Brain pericyte (primary cell): ENCODE data around the gene SNAP25.
A peak's percentile ranks its signal among the peaks of the same experiment; 100 is the strongest.

Experiments used
- DNase-seq: peaks from one replicate; pipeline ENCODE4 v3.0.0-alpha.2; 2012; ENCODE audit warnings: low read depth, low spot score

SNAP25 gene

DNA sequence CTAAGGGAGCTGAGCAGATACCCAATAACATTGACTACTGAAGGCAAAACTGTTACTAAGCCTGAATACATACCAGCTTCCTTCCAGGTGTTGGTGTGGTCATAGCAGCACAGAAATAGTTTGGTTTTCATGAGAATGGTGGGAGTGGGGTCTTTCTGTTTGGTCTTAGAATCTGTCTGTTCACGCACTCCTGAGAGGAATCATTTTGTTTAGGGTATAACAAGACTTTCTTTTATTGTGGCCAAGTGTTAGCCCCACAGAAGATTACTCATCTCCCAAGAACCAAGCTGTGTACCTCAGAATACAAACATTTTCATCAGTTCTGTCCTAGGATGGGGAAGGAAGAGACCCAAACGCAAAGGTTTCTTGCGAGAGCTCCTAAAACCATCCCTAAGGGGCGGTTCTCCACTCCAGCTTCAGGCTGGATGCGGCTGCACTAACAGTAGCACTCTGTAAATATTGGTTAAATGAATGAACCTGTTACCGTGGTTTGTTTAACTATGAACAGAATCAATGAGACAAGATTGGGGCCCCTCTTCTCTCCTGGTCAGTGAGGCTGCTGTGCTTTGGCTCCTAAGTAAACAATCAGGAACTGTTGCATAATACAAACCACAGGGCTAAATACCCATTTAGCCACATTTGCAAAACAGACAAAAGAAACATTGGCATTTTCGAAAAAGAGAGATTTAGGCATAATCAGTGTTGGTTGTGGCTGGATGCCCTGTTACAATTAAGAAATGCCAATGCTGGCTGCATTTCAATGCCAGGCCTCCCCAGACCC lies 44.9 kb downstream of the SNAP25 start:
- no peak for DNase-seq

GRCh38 chr20:10264166-10264558 lies 45.5 kb downstream of the SNAP25 start:
- DNase-seq, result no peak

- no peak for DNase-seq
Observed at GRCh38 chr20:10268636-10269035, 50.0 kb downstream of the SNAP25 start.

GRCh38 chr20:10270630-10271029 lies 52.0 kb downstream of the SNAP25 start:
- no peak for DNase-seq

DNA sequence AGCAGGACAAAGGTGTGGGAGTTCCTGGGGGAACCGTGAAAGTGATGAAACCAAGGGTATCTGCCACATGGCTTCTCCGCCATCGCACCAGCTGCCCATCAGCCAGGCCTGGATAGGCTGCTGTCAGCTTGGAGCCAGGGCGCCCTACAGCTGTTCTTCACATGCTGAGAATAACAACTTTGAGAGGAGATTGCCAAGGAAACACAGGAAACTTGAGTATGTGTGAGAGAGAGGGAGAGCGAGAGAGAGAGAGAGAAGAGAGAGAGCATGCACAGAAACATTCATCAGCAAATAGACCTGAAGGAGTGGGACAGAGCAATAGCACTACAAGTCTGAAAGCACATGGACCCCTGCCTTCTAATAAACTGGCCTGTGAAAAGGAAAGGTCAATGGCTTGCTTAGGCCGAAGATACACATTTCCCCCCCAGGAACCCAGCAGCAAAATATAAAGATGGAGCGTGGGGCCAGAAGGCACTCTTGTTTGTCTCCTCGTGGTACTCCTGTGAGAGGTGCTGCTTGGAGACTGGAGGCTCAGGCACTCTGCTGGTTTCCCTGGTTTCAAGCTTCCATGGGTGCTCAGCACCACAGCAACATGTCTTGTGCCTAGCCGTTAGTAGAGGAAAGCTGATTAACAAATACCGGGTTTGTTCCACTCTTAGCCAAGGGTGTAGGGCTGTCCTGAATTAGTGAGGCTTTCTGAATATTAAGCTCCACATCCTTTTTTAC lies 53.0 kb downstream of the SNAP25 start:
- peak; percentile 46 for DNase-seq

GRCh38 chr20:10276878-10277580 lies 58.4 kb downstream of the SNAP25 start:
- no peak for DNase-seq

- DNase-seq, result no peak
Observed at GRCh38 chr20:10277616-10278015, 59.0 kb downstream of the SNAP25 start.

DNA sequence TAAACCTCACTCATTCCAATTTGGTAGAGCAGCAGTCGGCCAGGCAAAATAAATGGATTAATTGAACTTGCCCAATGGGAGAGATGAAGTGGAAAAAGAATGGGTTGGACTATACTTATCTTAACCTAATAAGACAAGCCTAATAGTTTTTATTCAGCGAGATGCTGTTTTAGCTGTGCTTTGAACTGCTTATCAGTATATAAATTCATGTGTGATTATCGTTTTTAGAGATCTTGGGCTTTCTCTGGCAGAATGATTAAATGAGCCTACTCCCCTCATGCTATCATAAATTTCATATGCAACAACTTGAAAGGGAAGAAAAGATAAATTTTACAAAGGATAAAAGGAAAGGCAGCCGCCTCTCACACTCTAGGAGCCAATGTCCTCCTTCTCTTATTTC lies 59.8 kb downstream of the SNAP25 start:
- no peak for DNase-seq

- DNase-seq, result no peak
Observed at GRCh38 chr20:10280018-10280908, 61.6 kb downstream of the SNAP25 start.

DNA sequence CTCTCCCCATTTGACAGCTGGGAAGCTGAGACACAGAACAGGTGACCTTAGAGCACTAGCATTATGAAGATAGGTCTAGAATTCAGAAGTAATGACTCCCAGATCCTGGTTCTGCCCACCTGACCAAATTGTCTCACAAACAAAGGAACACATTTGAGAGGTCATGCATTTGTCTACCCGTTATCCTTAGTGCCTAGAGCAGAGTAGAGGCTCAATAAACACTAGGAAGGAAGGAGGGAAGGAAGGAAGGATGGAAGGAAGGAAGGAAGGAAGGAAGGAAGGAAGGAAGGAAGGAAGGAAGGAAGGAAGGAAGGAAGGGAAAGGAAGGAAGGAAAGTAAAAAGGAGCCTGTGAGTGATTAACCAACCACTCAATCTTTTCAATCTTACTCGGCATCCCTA lies 63.3 kb downstream of the SNAP25 start:
- no peak for DNase-seq

DNA sequence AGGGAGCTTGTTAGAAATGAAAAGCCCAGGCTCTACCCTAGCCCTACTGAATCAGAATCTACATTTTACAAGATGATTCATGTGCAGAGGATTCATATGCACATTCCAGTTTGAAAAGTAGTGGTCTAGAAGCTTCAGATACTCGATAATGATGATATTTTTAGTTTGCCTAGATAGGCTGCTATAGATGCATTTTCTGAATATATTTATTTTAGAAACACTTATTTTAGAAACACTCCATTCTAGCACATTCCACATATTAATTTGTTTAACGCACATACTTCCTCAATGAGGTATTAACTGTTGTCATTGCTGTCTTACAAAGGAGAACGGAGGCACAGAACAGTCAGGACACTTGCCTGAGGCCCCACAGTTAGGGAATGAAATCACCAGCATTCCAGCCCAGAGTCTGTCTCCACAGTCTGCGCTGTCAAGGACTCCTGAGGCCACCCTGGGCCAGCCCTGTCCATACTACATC lies 64.4 kb downstream of the SNAP25 start:
- no peak for DNase-seq

DNA sequence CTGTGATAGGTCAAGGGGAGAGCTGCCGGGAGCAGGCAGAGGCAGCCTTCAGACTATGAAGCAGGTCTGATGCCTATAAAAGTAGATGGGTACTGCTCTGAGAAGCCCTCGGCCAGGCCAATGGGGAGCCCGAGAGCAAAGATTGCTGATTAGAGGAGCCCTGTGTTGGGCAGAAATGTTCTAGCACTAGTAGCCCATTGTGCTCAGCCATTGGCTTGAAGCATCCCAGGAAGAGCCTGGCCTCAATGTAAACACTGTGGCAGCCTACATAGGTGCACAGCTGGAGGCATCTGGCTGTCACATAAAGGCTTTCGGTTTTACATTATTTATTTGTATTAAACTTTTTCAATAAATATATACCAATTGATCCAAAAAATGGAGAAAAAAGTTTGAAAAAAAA lies 67.7 kb downstream of the SNAP25 start:
- no peak for DNase-seq

DNA sequence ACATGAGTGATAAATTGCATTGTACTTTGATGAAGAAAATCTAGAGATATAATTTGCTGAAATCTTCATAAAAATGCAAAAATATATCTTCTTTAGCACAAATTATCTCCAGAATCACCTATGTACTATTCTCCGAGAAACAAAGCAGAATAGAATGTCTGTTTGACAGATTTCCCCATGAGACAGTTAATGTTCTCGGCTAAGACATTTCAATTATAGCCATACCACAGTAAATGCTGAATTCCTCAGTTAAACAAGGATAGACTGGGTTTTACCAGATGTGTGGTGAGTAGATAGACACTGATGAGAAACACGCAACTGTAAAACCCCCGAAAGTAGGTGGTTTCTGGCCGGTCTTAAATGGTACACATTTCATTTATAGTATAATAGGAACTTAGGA lies 69.8 kb downstream of the SNAP25 start:
- no peak for DNase-seq

DNA sequence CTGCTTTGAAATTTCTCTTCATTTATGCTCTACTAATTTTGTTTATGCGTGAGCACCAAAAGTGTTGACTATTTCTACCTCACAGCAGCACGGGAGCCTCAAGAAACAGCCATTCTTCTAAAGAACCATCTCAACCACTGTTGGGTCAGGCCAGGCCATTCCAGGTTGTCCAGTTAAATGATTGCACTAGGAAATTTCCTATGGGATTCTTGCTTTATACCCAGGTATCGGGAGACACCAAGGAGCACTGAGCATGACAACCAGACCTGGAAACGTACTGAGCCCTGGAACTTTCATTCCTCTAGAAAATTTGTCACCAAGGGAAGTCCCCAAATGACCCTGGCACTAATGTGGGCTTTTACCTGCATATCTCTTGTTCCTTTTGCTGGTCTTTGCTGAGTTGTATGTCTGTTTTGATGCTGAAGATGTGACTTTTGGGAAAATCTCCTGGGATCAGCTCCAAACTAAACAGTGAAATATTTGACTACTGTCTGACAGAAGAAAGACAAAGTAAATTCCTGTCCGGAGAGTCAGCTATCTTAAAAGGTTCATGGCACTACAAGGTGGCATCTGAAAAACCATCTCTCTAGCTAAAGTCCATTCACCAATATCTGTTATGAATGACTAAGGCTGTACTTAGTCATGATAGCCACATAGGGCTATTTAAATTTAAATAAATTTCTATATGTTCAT lies 70.5 kb downstream of the SNAP25 start:
- DNase-seq, result no peak

DNA sequence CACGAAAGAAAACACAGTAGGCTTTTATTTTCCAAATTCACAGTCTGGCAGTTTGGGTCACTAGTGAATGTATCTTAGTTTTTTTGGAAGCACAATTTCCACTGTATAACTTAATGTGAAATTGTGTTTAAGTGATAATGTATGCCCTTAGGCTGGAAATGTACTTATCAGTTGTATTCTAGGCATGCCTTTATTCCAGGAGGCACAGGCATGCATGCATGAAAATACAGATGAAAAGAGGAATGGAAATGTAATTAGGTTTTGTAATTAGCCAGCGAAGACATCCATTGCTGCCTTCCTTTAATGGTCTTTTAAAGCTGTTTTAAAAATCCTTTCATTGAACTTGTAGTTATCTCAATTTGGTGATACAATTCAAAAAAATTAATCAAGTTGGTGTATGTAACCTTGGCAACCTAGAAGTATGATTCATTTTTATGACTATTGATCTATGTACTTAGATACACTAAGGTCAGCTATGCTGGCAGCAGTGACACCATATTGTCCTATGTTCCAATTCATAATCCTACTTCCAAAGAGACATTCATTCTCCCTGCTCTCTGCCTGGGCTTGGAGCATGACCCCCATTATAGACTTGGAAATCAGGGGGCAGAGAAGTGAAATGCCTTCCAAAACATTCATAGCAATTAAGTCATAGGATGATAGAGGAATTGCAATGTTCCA lies 73.1 kb downstream of the SNAP25 start:
- DNase-seq, result no peak

DNA sequence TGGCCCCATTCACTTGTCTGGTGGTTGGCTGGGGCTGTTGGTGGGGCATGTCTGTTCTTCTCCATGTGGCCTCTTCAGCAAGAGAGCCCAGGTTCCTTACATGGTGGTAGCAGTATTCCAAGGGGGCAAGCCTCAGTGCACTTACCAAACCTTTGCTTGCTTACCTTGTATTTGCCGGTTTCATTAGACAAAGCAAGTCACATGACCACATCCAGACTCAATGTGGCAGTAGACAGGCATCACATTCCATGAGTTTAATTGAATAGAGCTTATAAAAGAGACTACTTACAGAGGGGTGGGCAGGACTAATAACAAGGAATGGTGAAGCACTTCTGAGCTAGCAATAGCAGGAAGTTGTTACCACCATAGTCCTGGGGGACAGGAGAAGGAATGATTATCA lies 78.6 kb downstream of the SNAP25 start:
- DNase-seq, result no peak

- no peak for DNase-seq
Observed at GRCh38 chr20:10297684-10298240, 79.1 kb downstream of the SNAP25 start.

DNA sequence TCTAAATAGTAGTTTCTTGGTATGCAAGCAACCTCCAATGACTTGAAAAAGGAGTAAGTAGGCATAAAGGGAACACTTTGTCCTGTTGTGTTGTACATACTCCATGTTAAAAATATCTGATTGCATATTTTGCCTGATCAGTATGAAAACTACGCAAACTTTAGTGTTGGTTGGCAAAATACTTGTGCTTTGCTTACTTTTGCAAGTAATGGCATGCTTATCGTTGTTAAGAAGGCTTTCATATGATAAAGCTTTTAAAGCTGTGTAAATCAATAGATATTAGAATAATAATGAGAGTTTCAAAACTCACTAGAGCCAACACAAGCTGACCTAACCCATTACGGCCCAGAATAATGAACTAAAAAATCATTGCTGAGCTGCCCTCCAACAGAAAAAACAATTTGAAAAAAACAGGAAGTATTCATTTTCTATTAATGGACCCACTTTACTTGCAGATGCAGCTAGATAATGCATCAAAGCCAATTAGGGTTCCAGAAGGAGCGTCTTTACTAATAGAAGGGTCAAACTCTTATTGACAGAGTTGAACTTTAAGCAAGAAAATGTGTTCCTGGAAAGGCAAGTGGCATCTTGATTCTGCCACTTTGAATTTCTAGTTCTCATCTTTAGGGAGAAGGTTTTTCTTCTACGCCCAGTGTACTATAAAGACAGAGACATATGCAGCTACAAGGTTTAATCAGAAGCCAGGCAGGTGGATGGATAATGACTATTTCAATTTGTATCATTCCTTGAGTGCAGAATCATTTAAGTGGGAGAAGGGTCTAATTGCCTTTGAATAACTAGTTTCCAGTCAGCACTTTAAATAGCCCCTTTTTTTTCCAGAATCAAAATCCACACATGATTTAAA lies 82.2 kb downstream of the SNAP25 start:
- no peak for DNase-seq

- no peak for DNase-seq
Observed at GRCh38 chr20:10303852-10304251, 85.2 kb downstream of the SNAP25 start.
